Central memory CD8-positive, alpha-beta T cell (primary cell): ENCODE measurements around the gene ALG12.

Experiments used
- ATAC-seq: fragments of 150-1000 bp; cut with Tn5 transposase; replicated peaks from 2 replicates; pipeline ENCODE4 v1.10.0; 2022; ENCODE audit warnings: mild to moderate bottlenecking, moderate FRiP score, moderate number of reproducible peaks; ENCODE audit not compliant: poor library complexity, severe bottlenecking; ENCODE audit errors: extremely low read depth
- DNase-seq, 2 donors: peaks; one replicate each; pipeline ENCODE4 v3.0.0; 2021; ENCODE audit warnings: low spot score in 2 of 2
- H3K27ac Mint-ChIP-seq: one replicate; pipeline ENCODE4 v1.8.0; 2022; ENCODE audit warnings: low read depth, mild to moderate bottlenecking, moderate library complexity, mixed read lengths
- H3K27me3 Mint-ChIP-seq: one replicate; pipeline ENCODE4 v1.8.0; 2022; ENCODE audit warnings: mixed read lengths
- H3K36me3 Mint-ChIP-seq: one replicate; pipeline ENCODE4 v1.8.0; 2022; ENCODE audit warnings: mild to moderate bottlenecking, moderate library complexity, mixed read lengths; ENCODE audit not compliant: insufficient read depth
- H3K4me1 Mint-ChIP-seq: one replicate; pipeline ENCODE4 v1.8.0; 2022; ENCODE audit warnings: mixed read lengths
- H3K4me3 Mint-ChIP-seq: one replicate; pipeline ENCODE4 v1.8.0; 2022; ENCODE audit warnings: mild to moderate bottlenecking, moderate library complexity, mixed read lengths
- H3K9me3 Mint-ChIP-seq: one replicate; pipeline ENCODE4 v1.8.0; 2022; ENCODE audit warnings: mixed read lengths

Gene ALG12

GRCh38 chr22:49954991-49955580 is 36.8 kb upstream of the ALG12 start:
- Mint-ChIP-seq H3K27me3 (no peaks in the 10 kb centered on the region), H3K36me3 (peaks cover 16% of the 10 kb centered on the region), H3K4me3 (no peak overlapping the region), H3K9me3 (no peaks in the 10 kb centered on the region), H3K27ac (peak overlapping the region; percentile 19), H3K4me1 (no peaks in the 10 kb centered on the region)
- ATAC-seq (no peak), DNase-seq (no peak)

GRCh38 chr22:49954354-49954753 is 36.1 kb upstream of the ALG12 start:
- DNase-seq (no peak), ATAC-seq (no peak)
- no peaks in the 10 kb centered on the region for H3K9me3 Mint-ChIP-seq
- no peaks in the 10 kb centered on the region for H3K27me3 Mint-ChIP-seq
- H3K27ac Mint-ChIP-seq = no peak overlapping the region
- H3K36me3 Mint-ChIP-seq = peaks cover 12% of the 10 kb centered on the region
- no peaks in the 10 kb centered on the region for H3K4me1 Mint-ChIP-seq
- H3K4me3 Mint-ChIP-seq = no peak overlapping the region

GRCh38 chr22:49953680-49954344 is 35.6 kb upstream of the ALG12 start:
- Mint-ChIP-seq H3K4me3 (no peak overlapping the region), H3K36me3 (peaks cover 7% of the 10 kb centered on the region), H3K9me3 (no peaks in the 10 kb centered on the region), H3K4me1 (no peaks in the 10 kb centered on the region), H3K27me3 (no peaks in the 10 kb centered on the region), H3K27ac (no peak overlapping the region)
- no peak for ATAC-seq
- DNase-seq = no peak

- Mint-ChIP-seq H3K4me1 (no peaks in the 10 kb centered on the region), H3K36me3 (peaks cover 6% of the 10 kb centered on the region)
- ATAC-seq = no peak
These were observed 34.9 kb upstream of the ALG12 start for GRCh38 chr22:49953027-49953679.

GRCh38 chr22:49951986-49952896 is 34.0 kb upstream of the ALG12 start:
- H3K9me3 Mint-ChIP-seq = no peaks in the 10 kb centered on the region
- H3K36me3 Mint-ChIP-seq = peaks cover 1% of the 10 kb centered on the region
- H3K27me3 Mint-ChIP-seq = no peaks in the 10 kb centered on the region
- DNase-seq (no peak), ATAC-seq (no peak)
- H3K4me1 Mint-ChIP-seq = no peaks in the 10 kb centered on the region
- no peak overlapping the region for H3K4me3 Mint-ChIP-seq
- H3K27ac Mint-ChIP-seq = no peak overlapping the region

More at GRCh38 chr22:49953027-49953679, 34.9 kb upstream of the ALG12 start:
- no peak for DNase-seq
- H3K27ac Mint-ChIP-seq = no peak overlapping the region
- no peaks in the 10 kb centered on the region for H3K27me3 Mint-ChIP-seq
- H3K9me3 Mint-ChIP-seq = no peaks in the 10 kb centered on the region
- no peak overlapping the region for H3K4me3 Mint-ChIP-seq

- Mint-ChIP-seq H3K4me3 (no peak overlapping the region), H3K36me3 (no peaks in the 10 kb centered on the region), H3K27ac (no peak overlapping the region), H3K4me1 (no peaks in the 10 kb centered on the region), H3K9me3 (no peaks in the 10 kb centered on the region), H3K27me3 (no peaks in the 10 kb centered on the region)
- DNase-seq (no peak), ATAC-seq (no peak)
These were observed 33.4 kb upstream of the ALG12 start for GRCh38 chr22:49951678-49951985.

- Mint-ChIP-seq H3K27ac (no peak overlapping the region), H3K27me3 (no peaks in the 10 kb centered on the region), H3K9me3 (no peaks in the 10 kb centered on the region), H3K36me3 (no peaks in the 10 kb centered on the region), H3K4me1 (no peaks in the 10 kb centered on the region), H3K4me3 (no peak overlapping the region)
- DNase-seq (no peak), ATAC-seq (no peak)
These were observed 32.9 kb upstream of the ALG12 start for GRCh38 chr22:49951000-49951677.

GRCh38 chr22:49950396-49950994 is 32.3 kb upstream of the ALG12 start:
- Mint-ChIP-seq H3K36me3 (no peaks in the 10 kb centered on the region), H3K9me3 (no peaks in the 10 kb centered on the region), H3K27me3 (no peaks in the 10 kb centered on the region), H3K27ac (no peak overlapping the region), H3K4me1 (peaks cover 4% of the 10 kb centered on the region), H3K4me3 (no peak overlapping the region)
- no peak for DNase-seq
- no peak for ATAC-seq

GRCh38 chr22:49949914-49950292 is 31.7 kb upstream of the ALG12 start:
- no peak for ATAC-seq
- H3K4me1 Mint-ChIP-seq = peaks cover 7% of the 10 kb centered on the region
- H3K36me3 Mint-ChIP-seq = peaks cover 1% of the 10 kb centered on the region
- no peak overlapping the region for H3K27ac Mint-ChIP-seq
- DNase-seq = no peak
- no peaks in the 10 kb centered on the region for H3K27me3 Mint-ChIP-seq
- H3K4me3 Mint-ChIP-seq = no peak overlapping the region
- H3K9me3 Mint-ChIP-seq = no peaks in the 10 kb centered on the region

GRCh38 chr22:49948958-49949913 is 31.0 kb upstream of the ALG12 start:
- H3K4me3 Mint-ChIP-seq = no peak overlapping the region

More at GRCh38 chr22:49948958-49949913, 31.0 kb upstream of the ALG12 start:
- ATAC-seq (no peak), DNase-seq (no peak)
- Mint-ChIP-seq H3K9me3 (no peaks in the 10 kb centered on the region), H3K27ac (no peak overlapping the region), H3K27me3 (no peaks in the 10 kb centered on the region), H3K4me1 (peaks cover 7% of the 10 kb centered on the region), H3K36me3 (peaks cover 1% of the 10 kb centered on the region)
